ENCODE measurements around the gene STH. TPM values are rescaled to one million over a fixed set of nuclear protein-coding genes. Genes with fewer than 3 reads are reported as not detected.

STH gene
- total and polyA plus RNA-seq, 3 donors from 2014 or later: 1.3 TPM; not detected in 2

- TF ChIP-seq CTCF (IDR thresholded peaks at IDR 0.05): no peak
- TF ChIP-seq POLR2A (IDR thresholded peaks at IDR 0.05): no peak
- H3K27me3 ChIP-seq: no peaks in the 10 kb centered on the region
- WGBS, 2 donors: 60 to 80% methylated on average over 3 of the region's 3 CpGs
- intact Hi-C loops (cut with DNase I; ENCODE audit: low total_unique reads): no loop called here
- H3K27ac ChIP-seq: no peak overlapping the region
- H3K36me3 ChIP-seq (ENCODE audit: low read depth, missing control alignments): no peaks in the 10 kb centered on the region
- no peak for DNase-seq
- H3K4me1 ChIP-seq: peaks cover 2% of the 10 kb centered on the region
- H3K4me3 ChIP-seq: no peak overlapping the region
- no peaks in the 10 kb centered on the region for H3K9me3 ChIP-seq
Observed at GRCh38 chr17:46028374-46028773, 29.3 kb downstream of the STH start.

- Histone ChIP-seq H3K9me3 (no peaks in the 10 kb centered on the region), H3K36me3 (ENCODE audit: low read depth, missing control alignments) (no peaks in the 10 kb centered on the region), H3K27me3 (no peaks in the 10 kb centered on the region), H3K4me3 (no peak overlapping the region), H3K27ac (no peak overlapping the region), H3K4me1 (peaks cover 2% of the 10 kb centered on the region)
- TF ChIP-seq POLR2A (IDR thresholded peaks at IDR 0.05): no peak
- no peak for TF ChIP-seq CTCF (IDR thresholded peaks at IDR 0.05)
- intact Hi-C loops (cut with DNase I; ENCODE audit: low total_unique reads): no loop called here
- no peak for DNase-seq
- 62 to 66% methylated on average over 4 of the region's 4 CpGs for WGBS, 2 donors
Observed at GRCh38 chr17:46028981-46029565, 30.0 kb downstream of the STH start.

- 91 to 98% methylated on average over 6 of the region's 6 CpGs for WGBS, 2 donors
- Histone ChIP-seq H3K4me1 (peaks cover 2% of the 10 kb centered on the region), H3K27ac (no peak overlapping the region), H3K27me3 (no peaks in the 10 kb centered on the region), H3K4me3 (no peak overlapping the region), H3K9me3 (no peaks in the 10 kb centered on the region), H3K36me3 (ENCODE audit: low read depth, missing control alignments) (no peaks in the 10 kb centered on the region)
- intact Hi-C loops (cut with DNase I; ENCODE audit: low total_unique reads): no loop called here
- DNase-seq: no peak
- TF ChIP-seq CTCF (IDR thresholded peaks at IDR 0.05) (no peak), POLR2A (IDR thresholded peaks at IDR 0.05) (no peak)
Observed at GRCh38 chr17:46029627-46030026, 30.6 kb downstream of the STH start.

GRCh38 chr17:46030752-46031151 lies 31.7 kb downstream of the STH start:
- intact Hi-C loops (cut with DNase I; ENCODE audit: low total_unique reads): no loop called here
- Histone ChIP-seq H3K36me3 (ENCODE audit: low read depth, missing control alignments) (no peaks in the 10 kb centered on the region), H3K27ac (no peak overlapping the region), H3K4me3 (no peak overlapping the region), H3K27me3 (no peaks in the 10 kb centered on the region), H3K9me3 (no peaks in the 10 kb centered on the region), H3K4me1 (peaks cover 2% of the 10 kb centered on the region)
- 83 to 90% methylated on average over 3 of the region's 3 CpGs for WGBS, 2 donors
- no peak for DNase-seq
- TF ChIP-seq CTCF (IDR thresholded peaks at IDR 0.05) (no peak), POLR2A (IDR thresholded peaks at IDR 0.05) (no peak)

GRCh38 chr17:46031440-46031839 lies 32.4 kb downstream of the STH start:
- no peaks in the 10 kb centered on the region for H3K36me3 ChIP-seq (ENCODE audit: low read depth, missing control alignments)
- H3K4me1 ChIP-seq: peaks cover 2% of the 10 kb centered on the region
- DNase-seq: no peak
- WGBS, 2 donors: 95 to 100% methylated on average over 10 to 16 of the region's 16 CpGs
- no peaks in the 10 kb centered on the region for H3K9me3 ChIP-seq
- TF ChIP-seq POLR2A (IDR thresholded peaks at IDR 0.05) (no peak), CTCF (IDR thresholded peaks at IDR 0.05) (no peak)
- H3K27ac ChIP-seq: no peak overlapping the region
- intact Hi-C loops (cut with DNase I; ENCODE audit: low total_unique reads): no loop called here
- H3K4me3 ChIP-seq: no peak overlapping the region
- no peaks in the 10 kb centered on the region for H3K27me3 ChIP-seq

All from testis (tissue), 3 donors.